ENCODE data around the gene KLK10.

Gene KLK10

DNA sequence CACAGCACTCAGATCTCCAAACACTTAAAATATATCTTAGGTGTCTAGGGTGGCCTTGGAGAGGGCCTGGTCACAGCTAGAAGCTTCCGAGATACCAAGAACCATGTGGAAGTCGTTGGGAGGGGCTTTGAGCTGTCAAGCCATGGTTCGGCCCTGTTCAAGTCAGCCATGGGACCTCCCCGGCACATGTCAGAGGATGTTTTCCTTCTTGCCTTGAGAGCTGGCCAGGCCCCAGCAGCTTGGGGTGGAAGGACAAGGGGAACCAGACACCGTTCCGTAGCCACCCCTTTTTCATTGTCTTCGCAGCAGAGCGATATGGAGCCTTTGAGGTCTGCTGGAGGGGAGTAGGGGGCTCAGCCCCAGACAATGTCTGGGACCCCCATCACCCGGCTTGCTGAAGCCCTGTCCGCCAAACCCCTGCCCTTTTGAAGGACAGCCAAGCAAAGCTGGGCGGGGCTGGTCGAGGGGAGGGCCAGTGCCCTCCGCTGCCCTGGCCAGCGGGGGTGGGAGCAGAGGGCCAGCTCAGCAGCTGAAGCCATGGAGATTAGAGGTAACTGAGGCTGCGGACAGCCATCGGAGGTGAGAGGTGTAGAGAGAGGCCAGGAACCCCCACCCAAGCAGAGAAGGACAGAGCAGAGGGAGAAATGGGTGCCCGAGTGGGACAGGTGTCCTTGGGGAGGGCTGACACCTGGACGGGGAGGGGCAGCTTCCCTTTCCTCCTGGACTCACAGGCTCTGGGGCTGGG lies 6.5 kb upstream of the KLK10 start:
- no peak for DNase-seq

DNA sequence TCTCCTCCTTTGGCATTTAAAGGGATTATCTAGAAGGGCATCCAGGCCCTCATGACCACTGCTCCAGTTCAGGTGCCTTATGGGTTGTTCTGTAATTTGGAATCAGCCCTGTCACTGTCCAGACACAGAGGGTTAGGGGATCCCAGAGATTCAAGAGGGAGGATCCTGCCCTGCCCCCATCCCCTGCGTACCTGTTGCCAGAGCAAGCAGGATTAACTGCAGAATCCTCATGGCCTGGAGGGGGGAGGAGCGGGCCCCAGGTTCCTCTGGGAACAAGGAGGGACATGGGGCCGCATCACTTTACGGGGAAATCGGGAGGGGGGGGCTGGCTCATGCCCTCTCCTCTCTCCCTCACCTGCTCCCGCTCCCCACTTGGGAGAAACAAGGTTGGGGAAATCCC lies 5.9 kb upstream of the KLK10 start:
- no peak for DNase-seq

DNA sequence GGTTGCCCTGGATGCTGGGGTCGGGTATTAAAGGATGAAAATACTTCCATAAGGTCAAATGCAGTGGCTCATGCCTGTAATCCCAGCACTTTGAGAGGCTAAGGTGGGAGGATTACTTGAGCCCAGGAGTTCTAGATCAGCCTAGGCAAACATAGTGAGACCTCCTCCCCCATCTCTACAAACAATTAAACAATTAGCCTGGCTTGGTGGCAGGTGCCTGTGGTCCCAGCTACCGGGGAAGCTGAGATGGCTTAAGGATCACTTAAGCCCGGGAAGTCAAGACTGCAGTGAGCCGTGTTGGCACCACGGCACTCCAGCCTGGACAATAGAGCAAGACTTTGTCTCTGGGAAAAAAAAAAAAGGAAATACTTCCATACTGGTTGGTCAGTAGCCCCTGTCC lies 5.4 kb upstream of the KLK10 start:
- no peak for DNase-seq

DNA sequence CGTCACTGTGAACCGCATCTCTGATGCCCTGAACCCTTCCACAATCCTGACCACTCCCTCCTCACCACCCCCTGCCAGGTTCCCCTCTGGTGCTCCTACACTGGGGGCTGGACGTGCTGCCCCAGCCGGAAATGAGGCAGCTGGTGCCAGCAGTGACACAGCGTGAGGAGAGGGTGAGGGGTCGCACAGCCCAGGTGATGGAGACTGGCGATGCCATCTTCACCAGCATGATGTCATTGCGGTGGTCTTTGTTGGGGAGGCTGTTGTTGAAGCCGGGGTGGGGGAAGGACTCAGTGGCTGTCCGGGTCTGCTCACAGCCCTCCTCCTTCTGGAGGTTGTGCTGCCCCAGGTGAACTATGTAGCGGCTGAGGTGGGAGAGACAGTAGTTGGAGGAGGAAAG lies 4.4 kb upstream of the KLK10 start:
- no peak for DNase-seq

DNA sequence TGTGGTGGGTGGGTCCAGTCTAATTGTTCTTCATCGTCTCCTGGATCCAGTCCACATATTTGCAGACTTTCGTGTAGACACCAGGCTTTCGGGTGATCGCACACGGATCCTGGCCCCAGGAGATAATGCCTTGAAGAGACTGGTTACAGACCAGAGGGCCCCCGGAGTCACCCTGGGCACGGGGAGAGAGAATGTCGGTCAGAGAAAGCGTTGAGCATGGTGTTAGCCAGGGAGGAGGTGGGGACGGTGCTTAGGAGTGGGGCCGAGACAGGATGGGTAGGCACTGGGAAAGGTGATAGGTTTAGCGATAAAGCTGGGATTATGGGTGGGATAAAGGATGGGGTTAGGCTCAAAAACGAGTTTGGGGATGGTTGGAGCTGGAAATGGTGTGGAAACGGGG lies 3.0 kb upstream of the KLK10 start:
- no peak for DNase-seq

DNA sequence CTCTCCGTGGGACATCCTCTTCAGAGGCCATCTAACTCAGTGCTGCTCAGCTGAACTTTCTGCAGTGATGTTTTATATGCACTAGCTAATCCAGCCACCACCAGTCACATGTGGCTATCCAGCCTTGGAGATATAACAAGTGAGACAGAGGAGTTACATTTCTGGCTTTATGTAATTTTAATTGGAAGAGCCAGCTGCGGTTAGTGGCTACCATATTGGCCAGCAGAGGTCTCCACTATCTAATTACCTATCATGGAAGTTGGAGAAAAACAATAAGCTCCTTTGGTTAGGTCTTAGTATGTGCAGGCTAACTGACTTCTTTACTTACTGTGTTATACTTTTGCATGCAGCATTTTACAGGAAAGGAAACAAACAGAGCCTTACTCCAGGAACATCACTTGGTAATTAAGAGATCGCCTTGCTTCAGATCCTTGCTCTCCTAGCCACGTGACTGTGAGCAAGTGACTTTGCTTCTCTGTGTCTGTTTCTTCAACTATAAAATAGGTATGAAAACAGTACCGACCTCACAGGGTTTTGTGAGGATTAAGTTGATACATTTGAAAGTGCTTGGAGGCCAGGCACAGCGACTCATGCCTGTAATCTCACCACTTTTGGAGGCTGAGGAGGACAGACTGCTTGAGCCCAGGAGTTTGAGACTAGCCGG lies 1.6 kb upstream of the KLK10 start:
- peak; percentile 37 for DNase-seq

DNA sequence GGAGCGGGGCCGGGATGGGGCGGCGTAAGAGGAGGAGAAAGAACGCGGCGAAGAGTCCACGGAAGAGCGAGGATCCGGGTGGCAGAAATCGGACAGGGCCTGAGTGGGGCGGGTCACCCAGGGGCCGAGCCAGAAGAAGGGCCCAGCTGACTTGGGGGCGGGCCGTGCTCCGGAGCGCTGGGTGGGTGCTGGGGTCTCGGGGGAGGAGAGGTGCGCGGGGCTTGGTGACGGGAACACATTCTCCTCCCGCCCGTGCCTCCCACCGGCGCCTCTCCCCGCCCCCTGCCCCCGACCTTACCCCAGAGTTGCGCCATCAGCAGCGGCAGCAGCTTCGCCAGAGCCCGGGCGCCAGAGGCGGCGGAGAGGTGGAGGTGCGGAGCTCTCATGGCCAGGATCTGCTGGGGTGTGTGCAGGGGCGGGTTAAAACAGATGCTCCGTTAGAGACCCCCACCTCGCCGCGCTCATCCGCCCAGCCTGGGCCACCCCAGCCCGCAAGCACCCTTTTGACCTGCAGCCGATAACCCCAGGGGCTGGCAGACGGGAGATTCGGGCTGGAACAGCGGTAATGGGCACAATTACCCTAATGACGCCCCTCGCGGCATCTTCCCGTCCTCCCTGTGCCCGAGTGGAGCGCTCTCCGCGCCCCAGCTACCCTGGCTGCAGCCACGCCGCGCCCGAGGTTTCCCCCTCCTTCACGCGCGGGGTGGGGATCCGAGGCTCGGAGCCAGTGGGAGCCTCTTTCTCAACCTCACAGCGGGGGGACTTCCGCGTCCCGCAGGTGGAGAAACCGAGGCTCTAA lies 565 bp downstream of the KLK10 start:
- no peak for DNase-seq

DNA sequence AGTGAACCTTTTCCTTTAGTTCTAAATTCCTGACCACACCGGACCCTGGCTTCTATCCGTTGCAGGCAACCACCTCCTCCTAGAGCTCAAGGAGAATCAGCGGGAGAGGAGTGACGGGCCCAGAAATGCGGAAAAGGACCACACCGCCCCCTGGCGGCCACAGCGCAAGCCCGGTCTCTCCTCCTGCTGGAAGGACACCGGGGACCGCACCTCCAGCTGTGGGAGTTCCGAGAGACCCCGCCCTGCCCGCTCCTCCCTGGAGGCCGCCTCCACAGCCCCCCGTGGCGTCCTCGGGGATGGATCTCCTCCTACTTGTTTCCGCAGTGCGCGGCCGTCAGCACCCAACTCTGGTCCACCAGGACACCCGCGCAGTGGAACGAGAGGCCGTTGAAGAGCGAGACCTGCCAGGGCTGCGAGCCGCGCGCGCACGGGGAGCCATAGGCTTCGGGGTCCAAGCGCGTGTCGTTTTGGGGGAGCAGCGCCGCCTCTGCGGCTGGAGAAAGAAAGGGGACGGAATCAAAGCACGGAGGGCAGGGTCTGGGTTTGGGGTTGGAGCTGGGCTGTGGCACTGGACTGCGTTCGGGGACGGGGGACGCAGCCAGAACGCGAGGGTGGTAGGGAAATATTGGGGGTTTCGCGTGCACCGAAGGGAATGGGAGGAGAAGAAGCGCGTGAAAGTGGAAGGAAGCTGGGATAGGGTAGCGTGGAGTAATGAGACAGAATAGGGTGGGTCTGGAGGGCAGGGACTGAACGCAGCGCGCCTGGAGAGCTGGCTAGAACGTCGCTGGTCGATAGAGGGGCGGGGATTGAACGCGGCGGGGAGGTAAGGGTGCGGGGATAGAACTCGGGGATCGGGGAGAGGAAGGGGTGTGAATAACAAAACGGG lies 2.5 kb downstream of the KLK10 start:
- peak; percentile 4 for DNase-seq

DNA sequence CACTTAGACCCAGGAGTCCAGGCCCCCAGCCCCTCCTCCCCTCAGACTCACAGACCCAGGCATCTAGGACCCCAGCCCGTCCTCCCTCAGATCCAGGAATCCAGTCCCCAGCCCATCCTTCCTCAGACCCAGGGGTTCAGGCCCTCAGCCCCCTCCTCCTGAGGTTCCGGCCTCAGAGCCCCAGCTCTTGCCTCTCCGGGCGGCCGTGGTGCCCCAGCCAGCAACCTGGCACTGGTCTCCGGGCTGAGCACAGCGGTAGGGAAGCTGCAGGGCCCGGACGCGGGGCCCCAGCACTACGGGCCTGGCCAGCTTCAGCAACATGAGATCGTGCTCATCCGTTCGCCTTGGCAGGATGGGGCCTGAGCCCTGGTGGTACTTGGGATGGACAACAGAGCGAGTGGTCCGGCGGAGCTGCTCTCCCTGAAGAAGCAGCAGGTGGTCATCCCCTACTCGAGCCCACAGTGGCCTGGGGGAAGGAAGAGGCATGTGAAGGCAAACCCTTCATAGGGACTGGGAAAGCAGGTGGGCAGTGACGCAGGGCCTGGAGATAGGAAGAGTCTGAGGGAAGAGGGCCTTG lies 3.7 kb downstream of the KLK10 start:
- DNase-seq, result no peak

DNA sequence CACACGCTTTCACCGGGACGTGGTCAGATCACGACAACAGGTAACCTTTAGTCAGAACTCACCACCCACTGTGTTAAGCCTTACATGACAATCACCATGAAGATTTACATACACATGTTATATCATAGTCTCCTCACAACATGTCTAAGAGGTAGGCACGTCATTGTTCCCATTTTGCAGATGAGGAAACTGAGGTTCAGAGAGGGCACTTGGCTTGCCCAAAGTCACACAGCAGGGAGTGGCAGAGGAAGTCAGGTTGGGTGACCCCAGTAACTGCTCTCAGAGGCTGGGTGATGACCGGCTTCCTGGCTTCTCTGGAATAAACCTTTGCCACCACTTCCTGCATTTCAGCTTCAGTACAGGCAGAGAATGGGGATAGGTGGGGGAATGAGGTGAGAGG lies 5.3 kb downstream of the KLK10 start:
- DNase-seq, result no peak

DNA sequence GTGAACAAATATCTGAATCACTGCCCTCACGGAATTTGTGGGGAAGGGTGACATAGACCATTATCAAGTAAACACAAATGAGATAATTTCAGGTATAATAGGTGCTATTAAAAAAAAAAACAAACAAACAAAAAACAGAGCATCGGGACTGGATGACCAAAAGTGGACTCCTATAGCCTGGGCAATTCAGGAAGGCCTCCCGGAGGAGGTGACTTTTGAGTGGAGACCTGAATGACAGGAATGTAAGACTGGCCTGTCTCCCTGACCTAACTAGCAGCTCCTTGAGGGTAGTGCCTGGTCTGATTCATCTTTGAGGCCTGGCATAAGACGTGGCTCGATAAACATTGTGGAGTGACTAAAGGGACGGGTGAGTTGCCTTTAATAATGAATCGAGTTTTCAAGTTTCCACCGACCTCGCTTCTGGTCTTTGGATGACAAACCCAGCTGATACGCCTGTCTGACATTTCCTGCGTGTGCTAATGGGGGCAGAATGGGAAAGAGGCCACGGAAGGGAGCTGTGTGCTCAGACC lies 6.8 kb downstream of the KLK10 start:
- no peak for DNase-seq

DNA sequence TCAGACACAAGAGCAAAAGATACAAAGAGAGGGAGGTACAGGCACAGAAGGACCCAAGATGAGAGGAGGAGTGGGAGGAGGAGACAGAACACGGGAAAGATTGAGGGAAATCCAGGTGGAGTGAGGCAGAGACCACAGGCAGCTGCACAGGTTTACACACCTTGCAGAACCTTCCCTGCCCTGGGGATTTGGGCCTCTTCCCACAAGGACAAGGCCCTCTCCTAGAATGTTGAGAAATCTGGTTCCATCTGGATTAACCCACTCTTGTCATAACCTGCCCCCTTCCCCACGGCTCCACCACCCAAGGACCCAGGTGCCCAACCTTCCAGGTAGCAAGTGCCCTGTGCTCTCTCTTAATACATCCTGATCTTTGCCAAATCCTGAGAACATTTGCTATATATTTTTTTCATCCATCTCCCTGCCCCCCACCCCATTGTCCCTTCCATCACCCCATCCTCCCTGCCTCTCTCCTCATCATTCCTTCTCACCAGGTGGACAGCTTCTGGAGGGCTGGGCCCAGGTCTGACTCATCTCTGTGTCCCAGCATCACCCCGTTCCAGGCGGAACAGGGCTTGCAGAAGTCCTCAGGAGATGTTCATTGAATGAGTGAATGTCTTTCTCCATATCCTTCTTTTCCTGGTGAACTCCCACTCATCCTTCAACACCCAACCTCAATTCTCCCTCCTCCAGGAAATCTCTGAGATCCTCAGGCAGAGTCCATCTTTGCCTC lies 9.3 kb downstream of the KLK10 start:
- DNase-seq, result no peak

DNA sequence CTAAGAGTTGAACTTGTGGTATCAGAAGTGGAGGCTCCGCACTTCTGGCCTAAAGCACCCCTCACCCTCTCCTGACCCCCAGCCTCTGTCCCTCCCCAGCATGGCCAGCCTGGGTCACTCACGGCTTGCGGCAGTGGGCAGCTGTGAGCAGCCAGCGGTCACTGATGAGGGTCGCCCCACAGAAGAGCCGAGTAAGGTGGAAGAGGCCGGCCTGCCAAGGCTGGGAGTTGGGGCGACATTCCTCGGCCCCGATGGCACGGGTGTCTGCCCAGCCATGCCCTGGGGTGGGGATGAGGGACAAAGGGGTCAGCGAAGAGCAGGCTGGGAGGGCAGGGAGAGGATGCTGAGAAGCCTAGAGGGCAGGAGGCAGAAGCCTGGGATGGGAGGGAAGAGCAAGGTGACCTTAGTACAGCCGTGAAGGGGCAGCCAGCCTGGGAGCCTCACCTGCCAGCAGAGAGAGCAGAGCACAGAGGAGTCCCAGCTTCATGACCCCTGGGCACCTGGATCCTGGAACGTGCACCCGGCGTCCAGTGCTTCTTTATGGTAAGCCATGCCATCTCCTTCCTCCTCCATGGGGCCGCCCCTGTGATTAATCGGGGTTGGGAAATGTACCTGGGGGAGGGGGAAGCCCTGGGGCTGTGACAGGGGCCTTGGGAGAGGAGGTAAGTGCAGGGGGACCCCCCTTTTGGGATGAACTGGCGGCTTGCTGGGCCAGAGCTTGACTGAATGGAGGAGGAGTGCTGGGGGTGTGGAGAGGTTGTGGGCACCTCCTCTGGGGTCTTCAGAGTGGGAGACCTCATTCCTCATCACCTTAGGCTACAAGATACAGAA lies 10.2 kb downstream of the KLK10 start:
- no peak for DNase-seq

DNA sequence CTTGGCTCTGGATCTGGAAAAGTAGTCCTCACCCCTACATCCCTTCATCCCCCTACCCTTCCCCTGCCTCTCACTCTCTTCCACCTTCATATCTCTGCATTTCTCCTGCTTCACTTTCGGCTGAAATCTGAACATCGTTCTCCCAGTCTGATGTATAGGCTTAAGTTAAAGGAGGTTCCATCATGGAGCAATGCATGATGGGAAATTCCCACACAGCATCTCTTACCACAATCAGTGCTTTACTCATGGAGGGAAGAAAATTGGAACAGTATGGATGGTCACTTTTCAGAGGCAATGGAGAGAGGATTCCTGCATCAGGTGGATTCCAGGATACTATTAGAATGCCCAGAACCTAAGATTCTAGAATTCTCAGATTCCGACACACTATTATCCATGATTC lies 12.0 kb downstream of the KLK10 start:
- no peak for DNase-seq

DNA sequence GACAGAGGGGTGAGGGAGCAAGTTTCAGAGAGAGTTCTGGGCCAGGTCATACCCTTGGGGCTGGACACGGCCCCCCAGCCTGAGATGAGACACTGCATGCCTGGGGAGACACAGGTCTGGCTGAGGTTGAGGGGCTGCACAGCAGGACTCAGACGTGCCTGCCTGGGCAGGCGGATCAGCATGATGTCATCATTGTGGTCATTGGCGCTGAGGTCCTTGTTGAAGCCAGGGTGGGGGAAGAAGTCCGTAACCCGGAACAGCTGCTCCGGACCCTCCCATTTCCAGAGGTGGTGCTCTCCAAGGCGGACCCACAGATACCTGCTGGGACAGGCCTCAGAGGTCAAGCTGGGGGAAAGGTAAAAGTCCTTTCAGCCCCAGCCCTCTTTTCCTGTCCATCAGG lies 13.1 kb downstream of the KLK10 start:
- no peak for DNase-seq

DNA sequence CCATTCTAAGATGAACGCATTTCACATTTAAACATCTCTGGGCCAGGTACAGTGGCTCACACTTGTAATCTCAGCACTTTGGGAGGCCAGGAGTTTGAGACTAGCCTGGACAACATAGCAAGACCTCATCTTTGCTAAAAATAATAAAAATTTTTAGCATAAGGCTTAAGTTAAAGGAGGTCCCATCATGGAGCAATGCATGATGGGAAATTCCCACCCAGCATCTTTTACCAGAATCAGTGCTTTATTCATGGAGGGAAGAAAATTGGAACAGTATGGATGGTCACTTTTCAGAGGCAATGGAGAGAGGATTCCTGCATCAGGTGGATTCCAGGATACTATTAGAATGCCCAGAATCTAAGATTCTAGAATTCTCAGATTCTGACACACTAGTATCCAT lies 14.3 kb downstream of the KLK10 start:
- DNase-seq, result no peak

DNA sequence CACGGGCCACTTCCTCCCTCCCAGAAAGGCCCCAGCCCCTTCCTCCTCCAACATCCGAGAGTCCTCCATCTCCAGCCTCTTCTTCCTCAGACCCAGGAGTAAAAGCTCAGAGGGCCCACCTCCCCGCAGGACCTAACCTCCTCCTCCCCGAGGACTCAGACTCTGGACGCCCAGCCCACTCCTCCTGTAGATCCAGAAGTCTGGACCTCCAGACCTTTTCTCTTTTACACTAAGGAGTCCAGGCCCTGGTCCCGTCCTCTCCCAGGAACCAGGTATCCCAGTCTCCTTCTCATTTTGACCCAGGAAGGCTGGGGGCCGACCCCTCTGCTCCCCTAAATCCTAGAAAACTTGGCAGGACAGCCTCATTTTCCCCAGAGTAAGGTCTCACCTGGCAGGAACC lies 16.2 kb downstream of the KLK10 start:
- DNase-seq, result no peak

DNA sequence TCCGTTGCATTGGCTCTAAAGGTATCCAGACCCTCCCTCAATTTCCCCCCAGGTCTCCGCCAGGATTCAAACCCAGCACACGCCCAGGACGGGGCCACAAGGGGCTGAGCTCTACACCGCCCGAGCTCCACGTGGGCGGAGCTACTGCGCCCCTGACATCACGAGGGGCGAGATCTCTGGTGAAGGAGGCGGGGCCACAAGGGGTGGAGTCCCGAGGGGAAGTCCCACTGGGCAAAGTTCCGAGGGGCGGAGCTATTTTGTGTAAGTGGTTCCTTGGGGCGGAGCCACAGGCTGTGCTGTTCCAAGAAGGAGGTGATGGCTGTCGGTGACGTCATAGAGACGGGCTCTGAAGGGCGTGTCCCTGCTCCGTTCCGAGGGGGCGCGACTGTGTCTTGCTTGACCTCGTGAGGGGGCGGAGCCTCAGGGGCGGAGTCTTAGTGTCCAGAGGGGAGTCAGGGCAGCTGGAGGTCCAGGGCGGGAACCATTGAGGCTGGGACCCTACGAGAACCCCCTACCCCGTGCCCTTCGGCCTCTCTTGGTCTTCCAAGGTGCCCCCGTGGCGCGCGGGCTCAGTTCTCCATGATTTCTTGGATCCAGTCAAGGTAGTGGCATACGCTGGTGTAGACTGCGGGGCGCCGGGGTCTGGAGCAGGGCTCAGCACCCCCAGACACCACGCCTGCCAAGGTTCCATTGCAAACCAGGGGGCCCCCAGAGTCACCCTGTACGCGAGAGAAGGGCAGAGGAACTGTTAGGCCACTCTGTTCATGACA lies 16.8 kb downstream of the KLK10 start:
- no peak for DNase-seq

DNA sequence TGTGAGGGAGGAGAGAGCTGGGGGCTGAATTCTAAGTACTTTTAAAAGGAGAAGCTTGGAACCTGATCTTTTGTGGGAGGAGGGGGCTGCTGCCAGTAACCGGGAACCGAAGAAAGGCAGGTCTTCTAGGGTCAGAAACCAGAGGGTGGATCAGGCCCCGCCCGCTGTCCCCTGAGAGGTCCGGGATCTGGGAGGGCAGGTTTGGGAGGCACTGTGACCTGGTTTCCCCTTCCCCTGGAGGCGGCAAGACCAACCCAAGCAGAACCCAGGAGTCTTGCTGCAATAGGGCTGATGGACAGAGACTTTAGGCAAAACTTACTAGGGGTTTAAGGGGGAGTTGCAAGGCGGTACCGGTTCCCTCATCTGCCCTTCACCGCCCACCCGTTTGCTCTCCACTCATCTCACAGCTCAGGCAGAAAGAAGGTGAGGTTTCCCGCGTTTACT lies 17.4 kb downstream of the KLK10 start:
- no peak for DNase-seq

DNA sequence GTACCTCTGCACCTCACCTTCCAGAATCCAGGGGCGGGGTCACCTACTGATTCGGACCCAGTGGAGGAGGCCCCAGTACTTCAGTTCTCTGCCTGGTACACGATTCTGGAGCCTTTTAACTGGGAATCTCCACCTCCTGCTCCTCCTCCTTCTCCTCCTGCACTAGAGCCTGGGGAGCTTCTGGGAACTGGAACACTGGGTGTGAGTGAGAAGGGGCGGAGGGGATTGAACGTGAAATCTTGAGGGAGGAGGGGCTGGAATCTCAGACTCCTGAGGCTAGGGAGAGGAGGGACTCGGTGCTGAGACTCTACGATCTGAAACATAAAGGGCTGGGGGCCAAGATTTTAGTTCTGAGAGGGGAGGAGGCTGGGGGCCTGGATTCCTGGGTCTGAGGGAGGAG lies 18.0 kb downstream of the KLK10 start, which contains the start of gene KLK8:
Gene KLK8, minus strand, starts transcription at position 90 of the 400 bp plus-strand sequence. CDS start 437 bp downstream, outside the sequence.
- no peak for DNase-seq

All from fibroblast of skin of abdomen (primary cell).